Skin epidermis (tissue), 12 donors: ENCODE measurements around the gene SLC25A36.
A peak's percentile ranks its signal among the peaks of the same experiment; 100 is the strongest.

Experiments
- H3K27ac ChIP-seq, 21 experiments: fragments of 200-600 bp; sonication (generic) in 11 of 21; one replicate each; pipeline ENCODE4 v1.5.0; 2020; ENCODE audit warnings: mild to moderate bottlenecking in 3 of 21, inconsistent platforms in 2 of 21, moderate library complexity in 2 of 21
- H3K4me3 ChIP-seq, 7 experiments: fragments of 200-600 bp; sonication (generic) in 2 of 7; one replicate each; pipeline ENCODE4 v1.5.0; 2020; ENCODE audit warnings: inconsistent platforms in 2 of 7, mild to moderate bottlenecking in 2 of 7, moderate library complexity in 1 of 7

Gene SLC25A36

GRCh38 chr3:140941434-140942220 is at the start of gene SLC25A36:
Gene SLC25A36 (plus strand): TSS chr3:140941836. CDS start chr3:140942055, 219 bp downstream.
- peak within 1 kb of the TSS; percentile 80 to 96 (median 89) for H3K4me3 ChIP-seq

GRCh38 chr3:140896997-140897396 is 44.6 kb upstream of the SLC25A36 start:
- no peak overlapping the region for H3K27ac ChIP-seq

More at GRCh38 chr3:140941434-140942220, at the start of gene SLC25A36:
- peak within 1 kb of the TSS; percentile 84 to 98 (median 92) for H3K27ac ChIP-seq

GRCh38 chr3:140898340-140899180 is 43.1 kb upstream of the SLC25A36 start:
- Histone ChIP-seq H3K27ac (no peak overlapping the region), H3K4me3 (no peak overlapping the region)

More at GRCh38 chr3:140896997-140897396, 44.6 kb upstream of the SLC25A36 start:
- H3K4me3 ChIP-seq: no peak overlapping the region

GRCh38 chr3:140899363-140899762 is 42.3 kb upstream of the SLC25A36 start:
- no peak overlapping the region for H3K27ac ChIP-seq
- H3K4me3 ChIP-seq: no peak overlapping the region

GRCh38 chr3:140902791-140903190 is 38.8 kb upstream of the SLC25A36 start:
- Histone ChIP-seq H3K27ac (no peak overlapping the region), H3K4me3 (no peak overlapping the region)

- Histone ChIP-seq H3K4me3 (no peak overlapping the region), H3K27ac (no peak overlapping the region)
These were observed 38.4 kb upstream of the SLC25A36 start for GRCh38 chr3:140903196-140903595.

- no peak overlapping the region for H3K27ac ChIP-seq
- H3K4me3 ChIP-seq: no peak overlapping the region
These were observed 37.1 kb upstream of the SLC25A36 start for GRCh38 chr3:140904521-140904920.

GRCh38 chr3:140905559-140905958 is 36.1 kb upstream of the SLC25A36 start:
- Histone ChIP-seq H3K4me3 (no peak overlapping the region), H3K27ac (no peak overlapping the region)

GRCh38 chr3:140906785-140907184 is 34.9 kb upstream of the SLC25A36 start:
- no peak overlapping the region for H3K27ac ChIP-seq
- H3K4me3 ChIP-seq: no peak overlapping the region

- no peak overlapping the region for H3K4me3 ChIP-seq
- no peak overlapping the region for H3K27ac ChIP-seq
These were observed 30.8 kb upstream of the SLC25A36 start for GRCh38 chr3:140910860-140911259.

GRCh38 chr3:140911822-140912221 is 29.8 kb upstream of the SLC25A36 start:
- no peak overlapping the region for H3K4me3 ChIP-seq
- no peak overlapping the region for H3K27ac ChIP-seq

GRCh38 chr3:140913728-140914127 is 27.9 kb upstream of the SLC25A36 start:
- Histone ChIP-seq H3K27ac (no peak overlapping the region), H3K4me3 (no peak overlapping the region)

- Histone ChIP-seq H3K27ac (no peak overlapping the region), H3K4me3 (no peak overlapping the region)
These were observed 27.2 kb upstream of the SLC25A36 start for GRCh38 chr3:140914384-140914945.

- Histone ChIP-seq H3K4me3 (no peak overlapping the region), H3K27ac (no peak overlapping the region)
These were observed 25.0 kb upstream of the SLC25A36 start for GRCh38 chr3:140916603-140917002.

- no peak overlapping the region for H3K4me3 ChIP-seq
- H3K27ac ChIP-seq: no peak overlapping the region
These were observed 23.9 kb upstream of the SLC25A36 start for GRCh38 chr3:140917772-140918171.

GRCh38 chr3:140920029-140920428 is 21.6 kb upstream of the SLC25A36 start:
- no peak overlapping the region for H3K4me3 ChIP-seq
- H3K27ac ChIP-seq: no peak overlapping the region

GRCh38 chr3:140922634-140923033 is 19.0 kb upstream of the SLC25A36 start:
- Histone ChIP-seq H3K4me3 (no peak overlapping the region), H3K27ac (no peak overlapping the region)

GRCh38 chr3:140924097-140924873 is 17.4 kb upstream of the SLC25A36 start:
- Histone ChIP-seq H3K4me3 (no peak overlapping the region), H3K27ac (no peak overlapping the region)

- H3K4me3 ChIP-seq: no peak overlapping the region
- no peak overlapping the region for H3K27ac ChIP-seq
These were observed 14.2 kb upstream of the SLC25A36 start for GRCh38 chr3:140927279-140928069.
